Lower leg skin (tissue), 3 donors: Measurements from ENCODE around the gene TOP1.

Source experiments
- POLR2A ChIP-seq, 2 donors: fragments of 450-650 bp; IDR thresholded peaks; one replicate each; pipeline ENCODE4 v1.6.1; 2016 to 2017; ENCODE audit warnings: antibody characterized with exemption in 2 of 2, mild to moderate bottlenecking in 1 of 2, moderate library complexity in 1 of 2
- TF ChIP-seq, protein P1 (sequence below), 3 donors: fragments of 450-650 bp; IDR thresholded peaks; one replicate each; pipeline ENCODE4 v1.5.1; 2016; ENCODE audit warnings: antibody characterized with exemption in 3 of 3, mild to moderate bottlenecking in 3 of 3, moderate library complexity in 2 of 3

- TF ChIP-seq, protein P1, sequence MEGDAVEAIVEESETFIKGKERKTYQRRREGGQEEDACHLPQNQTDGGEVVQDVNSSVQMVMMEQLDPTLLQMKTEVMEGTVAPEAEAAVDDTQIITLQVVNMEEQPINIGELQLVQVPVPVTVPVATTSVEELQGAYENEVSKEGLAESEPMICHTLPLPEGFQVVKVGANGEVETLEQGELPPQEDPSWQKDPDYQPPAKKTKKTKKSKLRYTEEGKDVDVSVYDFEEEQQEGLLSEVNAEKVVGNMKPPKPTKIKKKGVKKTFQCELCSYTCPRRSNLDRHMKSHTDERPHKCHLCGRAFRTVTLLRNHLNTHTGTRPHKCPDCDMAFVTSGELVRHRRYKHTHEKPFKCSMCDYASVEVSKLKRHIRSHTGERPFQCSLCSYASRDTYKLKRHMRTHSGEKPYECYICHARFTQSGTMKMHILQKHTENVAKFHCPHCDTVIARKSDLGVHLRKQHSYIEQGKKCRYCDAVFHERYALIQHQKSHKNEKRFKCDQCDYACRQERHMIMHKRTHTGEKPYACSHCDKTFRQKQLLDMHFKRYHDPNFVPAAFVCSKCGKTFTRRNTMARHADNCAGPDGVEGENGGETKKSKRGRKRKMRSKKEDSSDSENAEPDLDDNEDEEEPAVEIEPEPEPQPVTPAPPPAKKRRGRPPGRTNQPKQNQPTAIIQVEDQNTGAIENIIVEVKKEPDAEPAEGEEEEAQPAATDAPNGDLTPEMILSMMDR (IDR thresholded peaks at IDR 0.05), result no peak
- no peak for TF ChIP-seq POLR2A (IDR thresholded peaks at IDR 0.05)
Measured at GRCh38 chr20:41001497-41001896, 27.1 kb upstream of the TOP1 start.
